ENCODE results near the gene ZC2HC1C.

DNA sequence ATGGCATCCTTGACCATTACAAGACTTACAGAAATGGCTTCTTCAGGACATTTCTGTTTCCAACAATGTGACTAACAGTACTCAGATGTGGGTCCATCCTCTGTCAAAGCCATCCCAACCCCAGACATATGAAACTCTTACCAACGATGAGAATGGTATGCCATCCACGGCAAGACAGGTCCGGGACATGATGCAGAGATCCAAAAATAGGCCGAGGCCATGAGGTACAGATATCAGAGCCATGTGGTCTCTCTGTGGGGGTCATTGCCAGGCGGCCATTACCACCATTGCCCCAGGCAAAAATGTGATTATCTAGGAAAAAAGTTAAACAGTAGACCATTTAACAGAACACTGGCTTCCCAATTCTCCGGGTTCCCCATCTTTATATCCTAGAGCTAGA lies 27.5 kb downstream of the ZC2HC1C start:
- TF ChIP-seq MAFK (IDR thresholded peaks at IDR 0.05; ENCODE audit: partially characterized antibody) = no peak
- TF ChIP-seq, protein P1, sequence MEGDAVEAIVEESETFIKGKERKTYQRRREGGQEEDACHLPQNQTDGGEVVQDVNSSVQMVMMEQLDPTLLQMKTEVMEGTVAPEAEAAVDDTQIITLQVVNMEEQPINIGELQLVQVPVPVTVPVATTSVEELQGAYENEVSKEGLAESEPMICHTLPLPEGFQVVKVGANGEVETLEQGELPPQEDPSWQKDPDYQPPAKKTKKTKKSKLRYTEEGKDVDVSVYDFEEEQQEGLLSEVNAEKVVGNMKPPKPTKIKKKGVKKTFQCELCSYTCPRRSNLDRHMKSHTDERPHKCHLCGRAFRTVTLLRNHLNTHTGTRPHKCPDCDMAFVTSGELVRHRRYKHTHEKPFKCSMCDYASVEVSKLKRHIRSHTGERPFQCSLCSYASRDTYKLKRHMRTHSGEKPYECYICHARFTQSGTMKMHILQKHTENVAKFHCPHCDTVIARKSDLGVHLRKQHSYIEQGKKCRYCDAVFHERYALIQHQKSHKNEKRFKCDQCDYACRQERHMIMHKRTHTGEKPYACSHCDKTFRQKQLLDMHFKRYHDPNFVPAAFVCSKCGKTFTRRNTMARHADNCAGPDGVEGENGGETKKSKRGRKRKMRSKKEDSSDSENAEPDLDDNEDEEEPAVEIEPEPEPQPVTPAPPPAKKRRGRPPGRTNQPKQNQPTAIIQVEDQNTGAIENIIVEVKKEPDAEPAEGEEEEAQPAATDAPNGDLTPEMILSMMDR (IDR thresholded peaks at IDR 0.05) = no peak
- no peak for TF ChIP-seq RCOR1 (IDR thresholded peaks at IDR 0.05; ENCODE audit: low read depth, low read length)
- TF ChIP-seq SREBF2 (IDR thresholded peaks at IDR 0.05) = no peak
- TF ChIP-seq ZFP36 (IDR thresholded peaks at IDR 0.05; ENCODE audit: borderline replicate concordance, partially characterized antibody) = no peak
- TF ChIP-seq, protein P2, sequence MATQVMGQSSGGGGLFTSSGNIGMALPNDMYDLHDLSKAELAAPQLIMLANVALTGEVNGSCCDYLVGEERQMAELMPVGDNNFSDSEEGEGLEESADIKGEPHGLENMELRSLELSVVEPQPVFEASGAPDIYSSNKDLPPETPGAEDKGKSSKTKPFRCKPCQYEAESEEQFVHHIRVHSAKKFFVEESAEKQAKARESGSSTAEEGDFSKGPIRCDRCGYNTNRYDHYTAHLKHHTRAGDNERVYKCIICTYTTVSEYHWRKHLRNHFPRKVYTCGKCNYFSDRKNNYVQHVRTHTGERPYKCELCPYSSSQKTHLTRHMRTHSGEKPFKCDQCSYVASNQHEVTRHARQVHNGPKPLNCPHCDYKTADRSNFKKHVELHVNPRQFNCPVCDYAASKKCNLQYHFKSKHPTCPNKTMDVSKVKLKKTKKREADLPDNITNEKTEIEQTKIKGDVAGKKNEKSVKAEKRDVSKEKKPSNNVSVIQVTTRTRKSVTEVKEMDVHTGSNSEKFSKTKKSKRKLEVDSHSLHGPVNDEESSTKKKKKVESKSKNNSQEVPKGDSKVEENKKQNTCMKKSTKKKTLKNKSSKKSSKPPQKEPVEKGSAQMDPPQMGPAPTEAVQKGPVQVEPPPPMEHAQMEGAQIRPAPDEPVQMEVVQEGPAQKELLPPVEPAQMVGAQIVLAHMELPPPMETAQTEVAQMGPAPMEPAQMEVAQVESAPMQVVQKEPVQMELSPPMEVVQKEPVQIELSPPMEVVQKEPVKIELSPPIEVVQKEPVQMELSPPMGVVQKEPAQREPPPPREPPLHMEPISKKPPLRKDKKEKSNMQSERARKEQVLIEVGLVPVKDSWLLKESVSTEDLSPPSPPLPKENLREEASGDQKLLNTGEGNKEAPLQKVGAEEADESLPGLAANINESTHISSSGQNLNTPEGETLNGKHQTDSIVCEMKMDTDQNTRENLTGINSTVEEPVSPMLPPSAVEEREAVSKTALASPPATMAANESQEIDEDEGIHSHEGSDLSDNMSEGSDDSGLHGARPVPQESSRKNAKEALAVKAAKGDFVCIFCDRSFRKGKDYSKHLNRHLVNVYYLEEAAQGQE (IDR thresholded peaks at IDR 0.05) = no peak
- TF ChIP-seq FOXS1 (CRISPR knock-in tag; IDR thresholded peaks at IDR 0.05) = no peak
- no peak for TF ChIP-seq EP300 (IDR thresholded peaks at IDR 0.05)
- TF ChIP-seq, protein P3, sequence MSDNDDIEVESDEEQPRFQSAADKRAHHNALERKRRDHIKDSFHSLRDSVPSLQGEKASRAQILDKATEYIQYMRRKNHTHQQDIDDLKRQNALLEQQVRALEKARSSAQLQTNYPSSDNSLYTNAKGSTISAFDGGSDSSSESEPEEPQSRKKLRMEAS (IDR thresholded peaks at IDR 0.05) = no peak
- TF ChIP-seq NFE2L2 (conservative IDR thresholded peaks at IDR 0.05; ENCODE audit: low read length) = no peak
- TF ChIP-seq MYC (IDR thresholded peaks at IDR 0.05; ENCODE audit: borderline replicate concordance, low read length) = no peak
- TF ChIP-seq, protein P4, sequence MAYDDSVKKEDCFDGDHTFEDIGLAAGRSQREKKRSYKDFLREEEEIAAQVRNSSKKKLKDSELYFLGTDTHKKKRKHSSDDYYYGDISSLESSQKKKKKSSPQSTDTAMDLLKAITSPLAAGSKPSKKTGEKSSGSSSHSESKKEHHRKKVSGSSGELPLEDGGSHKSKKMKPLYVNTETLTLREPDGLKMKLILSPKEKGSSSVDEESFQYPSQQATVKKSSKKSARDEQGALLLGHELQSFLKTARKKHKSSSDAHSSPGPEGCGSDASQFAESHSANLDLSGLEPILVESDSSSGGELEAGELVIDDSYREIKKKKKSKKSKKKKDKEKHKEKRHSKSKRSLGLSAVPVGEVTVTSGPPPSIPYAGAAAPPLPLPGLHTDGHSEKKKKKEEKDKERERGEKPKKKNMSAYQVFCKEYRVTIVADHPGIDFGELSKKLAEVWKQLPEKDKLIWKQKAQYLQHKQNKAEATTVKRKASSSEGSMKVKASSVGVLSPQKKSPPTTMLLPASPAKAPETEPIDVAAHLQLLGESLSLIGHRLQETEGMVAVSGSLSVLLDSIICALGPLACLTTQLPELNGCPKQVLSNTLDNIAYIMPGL (CRISPR knock-in tag; IDR thresholded peaks at IDR 0.05; ENCODE audit: borderline replicate concordance) = no peak
